Right renal pelvis (tissue), 4 donors: ENCODE measurements around the gene ELOB. TPM values are rescaled to one million over a fixed set of nuclear protein-coding genes. Genes with fewer than 3 reads are reported as not detected.

ENCODE experiments used
- DNase-seq, 4 donors: peaks; one replicate each; pipeline ENCODE4 v3.0.0-alpha.2; 2013; ENCODE audit warnings: low read depth in 4 of 4, low spot score in 3 of 4, missing footprints in 1 of 4
- polyA plus RNA-seq, 4 donors: library from polyadenylated mRNA; unstranded; fragments of 120-200 nt; gene quantifications; one replicate each; pipeline ENCODE4 v1.2.1, GENCODE V29; 2013; ENCODE audit not compliant: insufficient read length in 4 of 4

Gene ELOB
- 100 to 1,000 TPM; 218 to 336 (median 229) TPM for polyA plus RNA-seq

GRCh38 chr16:2777231-2777902 lies at the start of gene ELOB:
ELOB (minus strand) TSS chr16:2777280; CDS start chr16:2777239, 41 bp downstream.
- peak; percentile 70 to 85 (median 78) for DNase-seq

- no peak for DNase-seq
These were observed 48.8 kb upstream of the ELOB start for GRCh38 chr16:2825906-2826305.

GRCh38 chr16:2825049-2825742 lies 48.1 kb upstream of the ELOB start:
- DNase-seq: no peak

- no peak for DNase-seq
These were observed 47.5 kb upstream of the ELOB start for GRCh38 chr16:2824626-2825025.

- DNase-seq: no peak
These were observed 45.4 kb upstream of the ELOB start for GRCh38 chr16:2822496-2822895.

- no peak for DNase-seq
These were observed 45.0 kb upstream of the ELOB start for GRCh38 chr16:2822158-2822495.

- no peak for DNase-seq
These were observed 44.5 kb upstream of the ELOB start for GRCh38 chr16:2821487-2822157.

- no peak for DNase-seq
These were observed 43.9 kb upstream of the ELOB start for GRCh38 chr16:2820836-2821486.

GRCh38 chr16:2819939-2820835 lies 43.1 kb upstream of the ELOB start:
- DNase-seq: no peak

- DNase-seq: no peak
These were observed 42.3 kb upstream of the ELOB start for GRCh38 chr16:2819179-2819938.

GRCh38 chr16:2818272-2818876 lies 41.3 kb upstream of the ELOB start:
- DNase-seq: no peak

GRCh38 chr16:2817340-2818271 lies 40.5 kb upstream of the ELOB start:
- DNase-seq: no peak

- DNase-seq: no peak
These were observed 39.8 kb upstream of the ELOB start, which contains the start of gene PRSS21 for GRCh38 chr16:2816751-2817339. PRSS21 (plus strand) TSS chr16:2817237; CDS start chr16:2817269, 32 bp downstream.

- DNase-seq: no peak
These were observed 38.3 kb upstream of the ELOB start for GRCh38 chr16:2815299-2815771.

GRCh38 chr16:2814551-2815298 lies 37.6 kb upstream of the ELOB start:
- DNase-seq: no peak

- no peak for DNase-seq
These were observed 36.7 kb upstream of the ELOB start for GRCh38 chr16:2813771-2814221.
